ENCODE results near the gene PICALM. TPM values are rescaled to one million over a fixed set of nuclear protein-coding genes. Genes with fewer than 3 reads are reported as not detected.

PICALM gene
- total RNA-seq, 4 donors from 2014 or later, result 198 to 320 (median 220) TPM

DNA sequence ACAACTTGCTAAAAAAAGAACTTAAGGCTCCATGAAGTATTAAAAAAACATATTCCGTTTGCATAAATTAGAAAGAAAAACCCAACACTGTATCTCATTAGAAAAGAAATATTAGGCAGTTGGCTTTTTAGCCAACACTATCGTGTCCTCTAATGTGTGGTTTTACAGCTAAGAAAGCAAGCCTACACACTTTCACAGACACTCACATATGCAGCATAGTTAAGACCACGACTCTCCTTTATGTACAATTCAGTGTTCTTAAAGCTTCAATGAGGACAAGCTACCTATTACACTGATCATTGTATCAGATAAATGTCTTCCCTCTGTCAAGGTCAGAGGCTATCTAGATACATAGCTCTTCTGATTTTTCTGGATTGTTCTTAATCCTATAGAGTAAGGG is 80.1 kb downstream of the PICALM start:
- Histone ChIP-seq H3K27ac (peak overlapping the region in 1 of 3 donors; percentile 9), H3K36me3 (peaks cover 3% of the 10 kb centered on the region in 2 donors), H3K4me3 (replicated peaks in 1 of 3) (no peak overlapping the region), H3K9me3 (no peaks in the 10 kb centered on the region), H3K4me1 (peaks cover 8 to 15% of the 10 kb centered on the region in 2 donors), H3K27me3 (no peaks in the 10 kb centered on the region)
- TF ChIP-seq POLR2A (IDR thresholded peaks at IDR 0.05), result no peak
- TF ChIP-seq, protein P1, sequence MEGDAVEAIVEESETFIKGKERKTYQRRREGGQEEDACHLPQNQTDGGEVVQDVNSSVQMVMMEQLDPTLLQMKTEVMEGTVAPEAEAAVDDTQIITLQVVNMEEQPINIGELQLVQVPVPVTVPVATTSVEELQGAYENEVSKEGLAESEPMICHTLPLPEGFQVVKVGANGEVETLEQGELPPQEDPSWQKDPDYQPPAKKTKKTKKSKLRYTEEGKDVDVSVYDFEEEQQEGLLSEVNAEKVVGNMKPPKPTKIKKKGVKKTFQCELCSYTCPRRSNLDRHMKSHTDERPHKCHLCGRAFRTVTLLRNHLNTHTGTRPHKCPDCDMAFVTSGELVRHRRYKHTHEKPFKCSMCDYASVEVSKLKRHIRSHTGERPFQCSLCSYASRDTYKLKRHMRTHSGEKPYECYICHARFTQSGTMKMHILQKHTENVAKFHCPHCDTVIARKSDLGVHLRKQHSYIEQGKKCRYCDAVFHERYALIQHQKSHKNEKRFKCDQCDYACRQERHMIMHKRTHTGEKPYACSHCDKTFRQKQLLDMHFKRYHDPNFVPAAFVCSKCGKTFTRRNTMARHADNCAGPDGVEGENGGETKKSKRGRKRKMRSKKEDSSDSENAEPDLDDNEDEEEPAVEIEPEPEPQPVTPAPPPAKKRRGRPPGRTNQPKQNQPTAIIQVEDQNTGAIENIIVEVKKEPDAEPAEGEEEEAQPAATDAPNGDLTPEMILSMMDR (IDR thresholded peaks at IDR 0.05), result no peak
- no peak for DNase-seq
- intact Hi-C loops (cut with DNase I), result no loop called here
- WGBS, 2 donors, result 74 to 78% methylated on average over 3 of the region's 3 CpGs

DNA sequence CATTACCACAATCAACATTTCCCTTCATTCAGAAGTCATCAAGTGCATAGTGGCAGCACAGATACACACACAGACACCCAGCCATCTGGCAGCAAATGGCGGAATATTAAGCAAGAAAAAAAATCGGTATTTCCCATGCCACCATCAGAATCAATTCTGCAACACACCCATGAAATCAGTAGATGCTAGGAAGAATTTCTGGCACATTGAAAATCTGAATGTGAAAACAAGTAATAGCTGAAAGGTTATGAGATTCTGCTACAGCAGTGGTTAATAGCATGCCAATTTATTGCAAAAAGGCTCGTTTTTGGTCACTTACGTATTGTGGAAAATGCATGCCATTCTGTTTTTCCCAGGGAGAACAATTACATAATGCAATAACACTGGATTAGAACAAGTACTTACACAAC is 91.1 kb downstream of the PICALM start:
- Histone ChIP-seq H3K4me3 (replicated peaks in 1 of 3) (no peak overlapping the region), H3K36me3 (peaks cover 3 to 20% of the 10 kb centered on the region in 2 donors), H3K9me3 (no peaks in the 10 kb centered on the region), H3K4me1 (peaks cover 4 to 11% of the 10 kb centered on the region in 2 donors), H3K27me3 (no peaks in the 10 kb centered on the region), H3K27ac (no peak overlapping the region)
- intact Hi-C loops (cut with DNase I), result no loop called here
- no peak for DNase-seq
- 70 to 77% methylated on average over 4 of the region's 4 CpGs for WGBS, 2 donors
- no peak for TF ChIP-seq POLR2A (IDR thresholded peaks at IDR 0.05)
- TF ChIP-seq, protein P1 (IDR thresholded peaks at IDR 0.05), result no peak

DNA sequence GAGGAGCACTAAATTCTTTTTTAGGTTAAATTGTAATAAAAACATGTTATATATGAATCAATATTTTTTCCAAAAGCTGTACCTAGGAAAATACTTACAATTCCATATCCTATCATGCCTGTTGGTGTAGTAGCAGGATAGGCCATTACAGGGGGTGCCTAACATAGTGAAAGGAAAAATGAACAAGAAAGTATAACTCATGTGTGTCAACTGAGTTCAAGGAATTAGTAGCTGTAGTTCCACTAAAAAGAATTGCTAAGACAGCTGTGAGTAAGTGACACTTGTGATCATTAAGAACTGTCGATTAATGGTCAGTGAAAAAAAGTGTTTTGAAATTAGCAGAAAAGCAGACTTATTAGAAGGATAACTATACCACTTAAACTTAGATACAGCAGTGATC is 92.4 kb downstream of the PICALM start:
- no peak for DNase-seq
- Histone ChIP-seq H3K4me3 (replicated peaks in 1 of 3) (no peak overlapping the region), H3K27ac (no peak overlapping the region), H3K4me1 (peaks cover 4 to 11% of the 10 kb centered on the region in 2 donors), H3K27me3 (no peaks in the 10 kb centered on the region), H3K36me3 (peaks cover 3 to 21% of the 10 kb centered on the region in 2 donors), H3K9me3 (no peaks in the 10 kb centered on the region)
- no peak for TF ChIP-seq POLR2A (IDR thresholded peaks at IDR 0.05)
- TF ChIP-seq, protein P1 (IDR thresholded peaks at IDR 0.05), result no peak
- intact Hi-C loops (cut with DNase I), result no loop called here
- WGBS, 2 donors, result 97 to 98% methylated on average over 1 of the region's 1 CpG

DNA sequence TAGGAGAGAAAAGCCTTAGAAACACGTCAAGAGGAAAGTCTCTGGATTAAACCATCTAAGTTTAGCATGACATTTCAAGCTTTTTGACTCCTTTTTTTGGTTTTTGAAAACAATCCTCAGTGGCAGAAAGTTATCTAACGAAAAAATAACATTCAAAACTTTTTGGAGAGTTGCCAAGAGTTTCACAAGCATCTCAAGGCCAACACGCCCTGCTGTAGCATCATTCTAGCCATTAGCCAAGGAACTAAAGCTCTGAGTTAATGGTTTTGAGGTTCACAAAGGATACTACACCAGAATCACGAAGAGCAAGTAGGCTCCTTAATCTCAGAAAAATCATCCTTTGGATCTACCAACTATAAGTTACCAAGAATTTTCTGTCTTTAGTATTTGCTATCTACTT is 94.8 kb downstream of the PICALM start:
- no peak for DNase-seq
- H3K27me3 ChIP-seq, result no peaks in the 10 kb centered on the region
- no peaks in the 10 kb centered on the region for H3K9me3 ChIP-seq
- intact Hi-C loops (cut with DNase I), result no loop called here
- no peak overlapping the region for H3K27ac ChIP-seq
- peaks cover 6 to 11% of the 10 kb centered on the region in 2 donors for H3K36me3 ChIP-seq
- no peak for TF ChIP-seq POLR2A (IDR thresholded peaks at IDR 0.05)
- TF ChIP-seq, protein P1 (IDR thresholded peaks at IDR 0.05), result no peak
- peaks cover 4 to 11% of the 10 kb centered on the region in 2 donors for H3K4me1 ChIP-seq
- WGBS, 2 donors, result 70 to 74% methylated on average over 4 of the region's 4 CpGs
- H3K4me3 ChIP-seq (replicated peaks in 1 of 3), result no peak overlapping the region

DNA sequence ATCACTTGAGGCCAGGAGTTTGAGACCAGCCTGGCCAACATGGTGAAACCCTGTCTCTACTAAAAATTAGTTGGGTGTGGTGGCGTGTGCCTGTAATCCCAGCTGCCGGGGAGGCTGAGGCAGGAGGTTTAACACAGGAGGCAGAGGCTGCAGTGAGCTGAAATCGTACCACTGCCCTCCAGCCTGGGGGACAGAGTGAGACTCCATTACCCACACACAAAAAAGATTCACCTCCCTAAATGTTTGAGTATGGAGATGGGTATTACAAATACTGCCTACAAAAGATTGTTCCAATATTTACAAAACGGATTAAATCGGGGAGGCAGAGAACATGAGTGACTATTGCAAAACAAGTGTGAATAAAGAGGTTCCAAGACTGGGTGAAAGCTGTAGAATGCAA is 98.3 kb downstream of the PICALM start:
- DNase-seq, result no peak
- Histone ChIP-seq H3K27me3 (no peaks in the 10 kb centered on the region), H3K4me3 (replicated peaks in 1 of 3) (no peak overlapping the region), H3K36me3 (peaks cover 6 to 14% of the 10 kb centered on the region in 2 donors), H3K9me3 (no peaks in the 10 kb centered on the region), H3K4me1 (no peaks in the 10 kb centered on the region), H3K27ac (no peak overlapping the region)
- TF ChIP-seq, protein P1 (IDR thresholded peaks at IDR 0.05), result no peak
- no peak for TF ChIP-seq POLR2A (IDR thresholded peaks at IDR 0.05)
- WGBS, 2 donors, result 90 to 96% methylated on average over 5 of the region's 5 CpGs
- intact Hi-C loops (cut with DNase I), result no loop called here
